NCI-H1048 (cell line): ENCODE results near the gene PLEKHD1.

Source experiments
- DNase-seq: peaks from one replicate; lab custom pipeline; 2025; lab: John Stamatoyannopoulos, UW

The PLEKHD1 gene

GRCh38 chr14:69518289-69519101 is 34.0 kb downstream of the PLEKHD1 start:
- DNase-seq = no peak

DNA sequence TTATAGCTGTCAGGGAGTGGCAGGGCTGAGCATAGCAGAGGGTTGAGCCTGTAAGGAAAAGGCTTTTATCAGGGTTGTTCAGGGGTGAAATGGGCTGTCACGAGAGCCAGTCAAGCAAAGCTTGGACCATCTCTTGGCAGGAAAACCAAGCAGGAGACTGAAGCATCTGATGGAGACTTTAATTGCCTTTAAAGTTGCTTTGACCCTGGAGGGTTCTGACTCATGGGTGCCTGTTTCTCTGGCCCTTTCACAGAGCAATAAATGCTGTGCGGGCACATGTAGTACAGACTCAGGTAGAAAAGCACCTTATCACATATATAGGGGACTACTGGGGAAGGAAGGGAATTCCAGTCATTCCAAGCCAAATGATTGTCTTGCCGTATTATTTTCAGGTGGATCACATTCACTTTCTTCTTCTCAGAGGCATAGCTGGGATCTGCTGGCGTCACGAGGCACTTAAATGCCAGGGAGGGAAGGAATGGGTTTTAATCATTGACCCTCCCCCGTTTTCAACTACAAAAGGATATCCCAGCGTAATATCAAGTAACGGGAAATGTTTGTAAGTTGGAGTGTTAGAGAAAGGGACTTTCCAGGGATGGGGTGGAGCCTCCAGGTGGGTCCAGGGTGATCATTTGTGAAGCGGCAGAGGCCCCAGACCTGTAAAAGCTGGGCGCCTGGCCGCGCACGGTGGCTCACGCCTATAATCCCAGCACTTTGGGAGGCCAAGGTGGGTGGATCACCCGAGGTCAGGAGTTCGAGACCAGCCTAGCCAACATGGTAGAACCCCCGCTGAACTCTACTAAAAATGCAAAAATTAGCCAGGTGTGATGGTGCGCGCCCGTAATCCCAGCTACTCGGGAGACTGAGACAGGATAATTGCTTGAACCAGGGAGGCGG is 34.9 kb downstream of the PLEKHD1 start:
- DNase-seq = no peak

DNA sequence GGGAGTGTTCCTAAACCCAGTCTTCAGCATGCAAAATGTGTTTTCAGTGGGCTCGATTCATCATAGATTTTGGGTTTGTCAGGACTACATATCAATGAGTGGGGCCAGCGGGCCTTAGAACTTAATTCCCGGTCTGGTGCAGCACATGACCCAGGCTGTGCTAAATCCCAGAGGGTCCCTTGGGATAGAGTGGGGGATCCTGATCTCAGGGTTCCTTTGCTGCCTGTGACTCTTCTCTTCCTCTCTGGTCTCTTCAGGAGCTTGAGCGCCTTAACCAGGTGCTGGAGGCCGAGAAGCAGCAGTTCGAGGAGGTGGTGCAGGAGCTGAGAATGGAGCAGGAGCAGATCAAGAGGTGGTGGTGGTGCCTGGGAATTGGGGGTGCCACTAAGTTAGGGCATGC is 37.5 kb downstream of the PLEKHD1 start:
- DNase-seq = no peak

DNA sequence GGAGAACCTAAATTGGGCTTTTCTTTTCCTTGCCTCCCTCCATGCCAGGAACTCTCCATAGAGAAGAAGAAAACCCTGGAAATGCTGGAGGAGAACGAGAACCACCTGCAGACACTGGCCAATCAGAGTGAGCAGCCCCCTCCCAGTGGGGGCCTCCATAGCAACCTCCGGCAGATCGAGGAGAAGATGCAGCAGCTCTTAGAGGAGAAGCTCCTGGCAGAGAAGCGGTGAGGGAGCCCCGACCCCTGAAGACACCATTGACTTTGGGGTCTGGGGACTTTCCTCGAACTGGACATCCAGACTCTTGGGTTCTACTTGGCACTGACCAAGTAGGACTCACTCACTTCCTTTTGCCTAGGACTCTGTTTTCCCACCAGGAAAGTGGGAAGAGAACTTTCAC is 41.4 kb downstream of the PLEKHD1 start:
- no peak for DNase-seq

GRCh38 chr14:69527635-69528034 is 43.1 kb downstream of the PLEKHD1 start:
- DNase-seq = no peak

- DNase-seq = no peak
Observed at GRCh38 chr14:69528143-69528542, 43.6 kb downstream of the PLEKHD1 start.

GRCh38 chr14:69528930-69529329 is 44.4 kb downstream of the PLEKHD1 start:
- DNase-seq = no peak

DNA sequence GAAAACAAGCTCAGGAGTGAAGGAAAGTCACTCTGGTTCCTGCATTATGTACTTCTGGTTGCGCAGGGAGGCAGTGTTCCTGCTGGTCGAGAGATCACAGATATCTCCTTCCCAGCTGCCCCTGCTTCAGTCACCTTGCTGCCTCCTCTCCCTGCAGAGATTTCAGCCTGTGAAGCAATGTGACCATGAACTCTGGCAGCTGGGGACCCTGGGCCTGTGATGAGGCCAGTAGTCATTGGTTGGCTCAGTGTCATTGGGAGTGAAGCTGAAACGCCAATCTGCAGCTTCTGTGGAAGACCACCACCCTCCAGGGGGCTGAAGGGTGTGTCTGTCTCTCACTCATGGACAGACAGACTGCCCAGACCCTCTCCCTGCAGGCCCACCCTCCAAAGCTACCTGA is 45.0 kb downstream of the PLEKHD1 start:
- DNase-seq = no peak

DNA sequence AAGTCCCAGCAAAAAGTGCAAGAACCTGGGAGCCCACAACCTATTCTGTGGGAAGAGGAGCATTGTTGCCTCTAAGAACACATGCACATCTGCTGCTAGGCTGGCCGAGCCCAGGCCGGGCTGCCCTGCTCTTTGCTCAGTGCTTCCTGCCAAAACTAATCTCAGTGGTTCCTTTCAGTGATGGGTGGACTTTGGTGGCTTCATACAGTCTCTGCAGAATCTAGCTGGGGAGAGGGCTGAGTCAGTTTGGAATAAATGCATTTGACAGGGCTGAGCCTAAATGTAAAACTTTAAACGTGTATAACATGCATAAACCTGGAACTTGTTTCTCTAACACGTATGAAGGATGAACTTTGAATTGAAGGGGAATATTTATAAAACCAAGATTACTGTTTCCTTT is 45.6 kb downstream of the PLEKHD1 start:
- DNase-seq = no peak

GRCh38 chr14:69531135-69531534 is 46.6 kb downstream of the PLEKHD1 start:
- no peak for DNase-seq

DNA sequence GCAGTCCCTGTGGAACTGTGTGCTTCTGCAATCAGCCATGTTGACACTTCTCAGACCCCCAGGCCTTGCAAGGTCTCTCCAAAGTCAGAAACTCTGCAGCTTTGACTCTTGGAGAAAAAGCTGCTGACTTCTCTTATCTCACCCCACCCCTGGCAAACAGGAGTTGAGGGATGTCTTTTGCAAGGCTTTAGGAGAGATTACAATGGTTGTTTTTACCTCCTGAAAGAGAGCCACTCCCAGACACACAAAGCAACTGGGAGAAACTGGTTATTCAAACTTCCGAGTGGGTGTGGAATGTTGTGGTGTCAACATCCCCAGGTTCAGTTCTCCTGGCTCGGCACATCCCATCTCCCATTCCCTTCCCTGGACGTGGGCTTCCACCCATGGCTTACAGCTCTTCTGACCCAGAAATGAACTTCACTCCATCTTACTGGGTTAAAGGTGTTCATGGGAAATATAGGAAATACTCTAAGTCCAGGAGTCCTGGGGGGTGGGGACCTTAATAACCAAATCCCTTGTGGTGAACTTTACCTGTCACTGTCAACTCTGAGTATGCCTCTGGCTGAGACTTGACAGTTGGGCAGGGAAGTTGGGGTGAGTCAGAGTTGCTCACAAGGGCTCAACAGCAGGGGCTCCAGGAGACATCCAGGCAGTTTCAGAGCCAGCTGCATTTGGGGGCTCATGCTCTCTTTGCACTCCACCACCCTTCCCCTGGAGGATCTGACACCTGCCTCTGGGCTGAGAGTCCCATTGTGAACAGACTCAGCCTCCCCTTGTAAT is 48.2 kb downstream of the PLEKHD1 start:
- DNase-seq = no peak

GRCh38 chr14:69535230-69535848 is 50.8 kb downstream of the PLEKHD1 start:
- DNase-seq = no peak

DNA sequence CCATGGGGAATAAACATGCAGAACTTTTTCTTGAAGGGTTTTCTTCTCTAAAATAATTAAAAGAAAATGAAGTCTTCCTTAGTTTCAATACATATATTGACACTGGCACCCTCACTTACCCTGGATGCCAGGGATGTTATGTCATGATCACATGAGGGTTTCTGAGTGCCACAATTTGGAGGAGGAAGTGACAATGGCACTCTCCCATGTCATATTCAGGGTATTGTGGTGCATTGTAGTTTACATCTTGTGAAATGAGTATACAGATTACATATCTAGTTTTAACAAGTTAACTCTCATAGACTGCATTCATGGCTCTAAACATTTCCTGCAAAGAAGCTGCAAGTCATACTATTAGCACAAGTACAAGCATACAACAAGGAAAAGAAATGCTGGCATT is 52.4 kb downstream of the PLEKHD1 start:
- DNase-seq = no peak

- no peak for DNase-seq
Observed at GRCh38 chr14:69537900-69538299, 53.4 kb downstream of the PLEKHD1 start.

GRCh38 chr14:69538766-69539165 is 54.2 kb downstream of the PLEKHD1 start:
- DNase-seq = no peak

- DNase-seq = no peak
Observed at GRCh38 chr14:69539631-69540410, 55.3 kb downstream of the PLEKHD1 start.

GRCh38 chr14:69540654-69541335 is 56.3 kb downstream of the PLEKHD1 start:
- no peak for DNase-seq

DNA sequence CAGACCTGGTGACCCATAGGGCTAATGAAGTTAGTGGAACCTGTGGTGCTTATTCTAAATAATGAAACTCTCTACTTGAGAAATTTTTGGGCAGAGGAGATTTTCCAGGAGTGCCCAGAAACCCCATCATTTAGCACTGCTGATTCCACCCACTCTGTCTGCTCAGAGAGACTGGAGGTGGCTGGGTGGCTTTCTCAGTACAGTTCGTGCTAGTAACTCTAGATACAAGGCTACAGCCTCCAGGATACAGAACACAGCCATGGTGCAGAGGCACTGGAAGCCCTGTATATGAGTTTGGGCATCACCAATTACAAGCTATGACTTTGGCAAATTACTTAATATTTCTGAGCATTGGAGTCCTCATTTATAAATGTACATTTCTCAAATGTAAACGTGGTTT is 57.8 kb downstream of the PLEKHD1 start:
- no peak for DNase-seq

GRCh38 chr14:69543341-69544115 is 59.0 kb downstream of the PLEKHD1 start:
- DNase-seq = no peak
